Body of pancreas (tissue), 4 donors: ENCODE results near the gene ANKRD33B. TPM values are rescaled to one million over a fixed set of nuclear protein-coding genes. Genes with fewer than 3 reads are reported as not detected.

ENCODE experiments used
- ATAC-seq: fragments of 150-250 bp; one replicate; pipeline ENCODE4 v1.9.1; 2016
- DNase-seq, 4 donors: peaks; one replicate each; pipeline ENCODE4 v3.0.0-alpha.2; 2019
- H3K27ac ChIP-seq, 4 donors: fragments of 200-600 bp; sonication (generic); 1 replicate in 3 of 4; 2 replicates in 1 of 4; pipeline versions ENCODE4 v1.5.1 to v1.6.1; 2016 to 2019; ENCODE audit warnings: mild to moderate bottlenecking in 1 of 4, mixed read lengths in 1 of 4, moderate library complexity in 1 of 4
- H3K27me3 ChIP-seq, 2 donors: fragments of 200-600 bp; sonication (generic); one replicate each; pipeline ENCODE4 v1.6.0; 2016; ENCODE audit warnings: mild to moderate bottlenecking in 1 of 2
- H3K36me3 ChIP-seq, 2 donors: fragments of 200-600 bp; sonication (generic); replicated peaks in 1 of 2; 2 replicates each; pipeline ENCODE4 v1.5.1; 2016; ENCODE audit warnings: low read depth in 2 of 2; ENCODE audit not compliant: insufficient read depth in 1 of 2
- H3K4me1 ChIP-seq: fragments of 200-600 bp; sonication (generic); one replicate; pipeline ENCODE4 v1.6.0; 2016
- H3K4me3 ChIP-seq, 2 donors: fragments of 200-600 bp; sonication (generic); 1 replicate in 1 of 2; 2 replicates in 1 of 2; pipeline ENCODE4 v1.5.1; 2016 to 2019
- H3K9me3 ChIP-seq, 3 donors: fragments of 200-600 bp; sonication (generic); 1 replicate in 2 of 3; 2 replicates in 1 of 3; pipeline ENCODE4 v1.5.1; 2016
- POLR2A ChIP-seq, 3 donors: fragments of 450-650 bp; IDR thresholded peaks; one replicate each; pipeline ENCODE4 v1.6.1; 2016; ENCODE audit warnings: antibody characterized with exemption in 3 of 3, mild to moderate bottlenecking in 2 of 3
- WGBS, 2 donors: methylation state at CpG; one replicate each; pipeline ENCODE4 v1.1.5; 2017; 5-methylcytosine and 5-hydroxymethylcytosine counted together
- intact Hi-C: fragments of 100-400 bp; cut with DNase I; formaldehyde crosslinking; loops from one replicate; pipeline ENCODE4 v1.15.1; 2023
- total RNA-seq, 2 donors: library from RNA; depleted of rRNA; stranded (reverse); fragments of >200 nt; gene quantifications; one replicate each; pipeline ENCODE4 v1.1.0, GENCODE V29; 2016
- TF ChIP-seq, protein P1 (sequence below), 7 experiments: fragments of 450-650 bp in 4 of 7; fragments of 200-600 bp in 3 of 7; sonication (generic) in 3 of 7; IDR thresholded peaks; one replicate each; pipeline ENCODE4 v1.5.1; 2016 to 2019; ENCODE audit warnings: antibody characterized with exemption in 7 of 7

Gene ANKRD33B
- total RNA-seq, 2 donors from 2014 or later, result 2.3 to 3.9 TPM

DNA sequence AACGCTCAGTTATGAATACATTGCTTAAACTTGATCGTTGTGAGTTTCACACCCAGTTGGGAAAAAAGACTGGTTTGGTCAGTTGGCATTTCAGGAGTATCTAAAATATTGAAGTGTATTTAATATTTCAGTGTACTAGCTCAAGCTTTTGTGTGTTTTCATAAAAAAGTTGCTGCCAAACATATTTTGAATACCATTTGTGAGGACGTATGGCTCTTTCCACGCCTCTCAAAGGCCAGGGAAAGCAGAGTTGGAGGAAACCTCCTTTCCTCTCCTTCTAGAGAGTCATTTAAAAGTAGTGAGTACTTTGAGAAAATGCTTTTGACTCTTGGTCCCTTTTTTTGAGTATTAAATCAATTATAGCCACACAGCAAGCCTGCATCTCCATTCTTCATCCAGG, 43.2 kb upstream of the ANKRD33B start:
- intact Hi-C loops, result no loop called here
- Histone ChIP-seq H3K4me1 (no peaks in the 10 kb centered on the region), H3K9me3 (no peaks in the 10 kb centered on the region), H3K36me3 (no peaks in the 10 kb centered on the region), H3K4me3 (no peak overlapping the region), H3K27me3 (no peaks in the 10 kb centered on the region), H3K27ac (no peak overlapping the region)
- no peak for TF ChIP-seq POLR2A (IDR thresholded peaks at IDR 0.05)
- DNase-seq (no peak), ATAC-seq (no peak)
- 68 to 70% methylated on average over 4 of the region's 4 CpGs for WGBS, 2 donors

DNA sequence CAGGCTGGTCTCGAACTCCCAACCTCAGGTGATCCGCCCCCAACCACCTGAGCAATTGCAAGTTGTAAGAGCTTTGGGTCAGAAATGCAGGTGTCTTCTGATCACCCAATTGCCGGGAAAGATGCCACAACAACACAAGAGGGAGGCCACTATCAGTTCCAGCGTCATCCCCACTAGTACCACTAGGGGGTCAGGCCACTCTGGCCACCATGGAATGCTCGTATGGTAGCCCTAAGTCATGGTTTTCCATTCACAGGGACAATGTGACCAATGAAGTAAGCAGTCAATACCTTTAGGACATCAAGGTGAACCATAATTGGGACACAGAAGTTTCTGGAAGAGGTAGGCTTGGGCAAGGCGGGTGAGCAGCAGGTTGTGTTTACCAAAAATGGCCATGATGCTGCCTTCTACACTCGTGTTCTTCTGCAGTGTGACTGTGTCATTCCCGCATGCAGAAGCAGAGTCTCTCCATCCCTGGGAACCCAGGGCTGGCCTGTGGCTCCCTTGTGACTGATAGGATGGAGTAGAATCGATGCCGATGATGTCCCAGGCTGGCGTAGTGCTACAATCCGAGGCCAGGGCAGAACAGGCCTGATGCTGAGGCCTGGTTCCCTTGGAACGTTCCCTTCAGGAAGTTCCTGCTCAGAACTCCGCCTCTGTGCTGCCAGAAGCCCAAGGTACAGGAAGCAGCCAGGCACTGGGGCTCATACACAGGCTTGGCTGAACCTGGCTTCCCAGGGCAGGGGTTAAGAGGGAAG, 42.2 kb upstream of the ANKRD33B start:
- WGBS, 2 donors, result 77 to 86% methylated on average over 12 to 14 of the region's 14 CpGs
- TF ChIP-seq, protein P1, sequence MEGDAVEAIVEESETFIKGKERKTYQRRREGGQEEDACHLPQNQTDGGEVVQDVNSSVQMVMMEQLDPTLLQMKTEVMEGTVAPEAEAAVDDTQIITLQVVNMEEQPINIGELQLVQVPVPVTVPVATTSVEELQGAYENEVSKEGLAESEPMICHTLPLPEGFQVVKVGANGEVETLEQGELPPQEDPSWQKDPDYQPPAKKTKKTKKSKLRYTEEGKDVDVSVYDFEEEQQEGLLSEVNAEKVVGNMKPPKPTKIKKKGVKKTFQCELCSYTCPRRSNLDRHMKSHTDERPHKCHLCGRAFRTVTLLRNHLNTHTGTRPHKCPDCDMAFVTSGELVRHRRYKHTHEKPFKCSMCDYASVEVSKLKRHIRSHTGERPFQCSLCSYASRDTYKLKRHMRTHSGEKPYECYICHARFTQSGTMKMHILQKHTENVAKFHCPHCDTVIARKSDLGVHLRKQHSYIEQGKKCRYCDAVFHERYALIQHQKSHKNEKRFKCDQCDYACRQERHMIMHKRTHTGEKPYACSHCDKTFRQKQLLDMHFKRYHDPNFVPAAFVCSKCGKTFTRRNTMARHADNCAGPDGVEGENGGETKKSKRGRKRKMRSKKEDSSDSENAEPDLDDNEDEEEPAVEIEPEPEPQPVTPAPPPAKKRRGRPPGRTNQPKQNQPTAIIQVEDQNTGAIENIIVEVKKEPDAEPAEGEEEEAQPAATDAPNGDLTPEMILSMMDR (IDR thresholded peaks at IDR 0.05), result no peak
- H3K9me3 ChIP-seq, result no peaks in the 10 kb centered on the region
- no peaks in the 10 kb centered on the region for H3K4me1 ChIP-seq
- ATAC-seq (no peak), DNase-seq (no peak)
- H3K4me3 ChIP-seq, result no peak overlapping the region
- H3K27me3 ChIP-seq, result no peaks in the 10 kb centered on the region
- intact Hi-C loops, result no loop called here
- no peaks in the 10 kb centered on the region for H3K36me3 ChIP-seq
- H3K27ac ChIP-seq, result no peak overlapping the region

DNA sequence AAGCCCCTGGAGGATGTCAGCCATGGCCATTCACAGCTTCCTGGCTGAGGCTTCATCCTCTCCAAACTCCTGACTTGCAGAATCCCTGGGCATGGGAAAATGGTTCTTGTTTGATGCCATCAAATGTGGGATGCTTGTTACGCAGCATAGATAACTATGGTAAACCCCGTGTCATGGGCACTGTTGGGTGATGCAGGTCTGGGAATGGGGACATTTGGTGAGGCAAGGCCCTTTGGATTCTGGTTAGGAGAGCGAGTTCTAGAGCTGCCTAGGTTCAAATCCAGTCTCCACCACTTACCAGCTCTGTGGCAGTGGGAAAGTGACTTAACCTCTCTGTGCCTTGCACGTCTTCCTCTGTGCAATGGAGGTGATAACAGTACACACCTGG, 41.7 kb upstream of the ANKRD33B start:
- H3K36me3 ChIP-seq, result no peaks in the 10 kb centered on the region
- intact Hi-C loops, result no loop called here
- TF ChIP-seq POLR2A (IDR thresholded peaks at IDR 0.05), result no peak
- TF ChIP-seq, protein P1 (IDR thresholded peaks at IDR 0.05), result no peak
- H3K9me3 ChIP-seq, result no peaks in the 10 kb centered on the region
- H3K27ac ChIP-seq, result no peak overlapping the region
- no peak for DNase-seq
- no peaks in the 10 kb centered on the region for H3K4me1 ChIP-seq
- 83 to 87% methylated on average over 3 to 4 of the region's 4 CpGs for WGBS, 2 donors
- ATAC-seq, result no peak
- H3K4me3 ChIP-seq, result no peak overlapping the region
- no peaks in the 10 kb centered on the region for H3K27me3 ChIP-seq

DNA sequence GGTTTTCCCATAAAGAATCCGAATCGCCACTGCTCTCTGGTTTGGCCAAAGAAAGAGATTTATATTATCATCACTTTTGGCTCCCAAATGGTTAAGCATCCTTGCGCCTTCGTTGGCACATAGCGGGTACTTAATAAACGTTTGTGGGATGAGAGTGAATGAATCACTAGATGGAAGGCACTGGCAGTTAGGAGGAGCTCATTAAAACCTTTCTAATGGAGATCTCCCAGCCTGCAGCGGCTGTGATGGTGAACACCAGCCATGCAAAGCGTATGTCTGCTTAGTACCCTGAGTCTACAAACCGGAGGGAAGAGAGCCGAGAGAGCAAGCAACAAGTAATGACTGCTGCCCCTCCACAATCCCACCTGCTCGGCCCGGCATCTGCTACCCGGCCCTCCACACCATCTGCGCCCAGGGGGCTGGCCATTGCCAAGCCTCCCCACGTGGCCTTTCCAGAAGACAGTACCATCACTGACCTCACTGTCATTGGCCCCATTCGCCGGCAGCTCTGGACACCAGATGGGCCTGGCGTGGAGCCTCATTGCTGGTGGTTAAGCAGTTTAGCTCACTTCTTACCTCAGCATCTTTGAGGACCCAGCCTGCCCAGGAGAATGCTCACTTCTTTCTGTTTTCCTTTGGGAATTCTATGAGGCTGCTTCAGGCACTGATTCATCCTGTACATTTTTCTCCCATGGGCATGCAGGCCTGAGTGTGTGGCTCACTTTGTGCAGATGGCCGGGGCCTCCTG, 39.3 kb upstream of the ANKRD33B start:
- 76 to 84% methylated on average over 19 of the region's 19 CpGs for WGBS, 2 donors
- TF ChIP-seq, protein P1 (IDR thresholded peaks at IDR 0.05), result no peak
- no peak for TF ChIP-seq POLR2A (IDR thresholded peaks at IDR 0.05)
- Histone ChIP-seq H3K4me1 (no peaks in the 10 kb centered on the region), H3K27ac (no peak overlapping the region), H3K4me3 (no peak overlapping the region), H3K9me3 (no peaks in the 10 kb centered on the region), H3K36me3 (no peaks in the 10 kb centered on the region), H3K27me3 (no peaks in the 10 kb centered on the region)
- DNase-seq (no peak), ATAC-seq (no peak)
- intact Hi-C loops, result no loop called here

DNA sequence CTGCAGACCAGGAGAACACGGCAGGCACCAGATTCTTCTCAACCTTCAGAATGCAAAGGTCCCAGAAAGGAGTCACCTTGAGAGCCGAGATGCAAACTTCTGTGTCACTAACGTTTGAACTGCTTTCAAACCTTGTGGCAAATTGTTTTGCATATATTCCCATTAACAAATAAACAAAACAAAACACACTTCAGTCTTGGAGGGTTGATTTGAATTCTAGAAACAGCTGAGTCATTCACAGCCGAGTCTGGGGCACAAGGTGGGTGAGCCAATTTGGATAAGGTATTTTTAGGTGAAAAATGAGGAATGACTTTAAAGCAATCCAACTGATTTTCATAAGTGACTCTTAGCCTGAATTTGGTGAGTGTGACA, 38.8 kb upstream of the ANKRD33B start:
- 40 to 65% methylated on average over 4 of the region's 4 CpGs for WGBS, 2 donors
- intact Hi-C loops, result no loop called here
- no peaks in the 10 kb centered on the region for H3K4me1 ChIP-seq

More for the DNA sequence above, 38.8 kb upstream of the ANKRD33B start:
- Histone ChIP-seq H3K4me3 (no peak overlapping the region), H3K27ac (no peak overlapping the region), H3K9me3 (no peaks in the 10 kb centered on the region), H3K36me3 (no peaks in the 10 kb centered on the region), H3K27me3 (no peaks in the 10 kb centered on the region)
- no peak for ATAC-seq
- no peak for DNase-seq
- no peak for TF ChIP-seq POLR2A (IDR thresholded peaks at IDR 0.05)
- TF ChIP-seq, protein P1 (IDR thresholded peaks at IDR 0.05), result no peak
